Measurements from ENCODE around the gene TBC1D23. TPM values are rescaled to one million over a fixed set of nuclear protein-coding genes. Genes with fewer than 3 reads are reported as not detected.

Gene TBC1D23
- total RNA-seq, 4 donors from 2014 or later, result 15.5 to 42.5 (median 34.5) TPM

DNA sequence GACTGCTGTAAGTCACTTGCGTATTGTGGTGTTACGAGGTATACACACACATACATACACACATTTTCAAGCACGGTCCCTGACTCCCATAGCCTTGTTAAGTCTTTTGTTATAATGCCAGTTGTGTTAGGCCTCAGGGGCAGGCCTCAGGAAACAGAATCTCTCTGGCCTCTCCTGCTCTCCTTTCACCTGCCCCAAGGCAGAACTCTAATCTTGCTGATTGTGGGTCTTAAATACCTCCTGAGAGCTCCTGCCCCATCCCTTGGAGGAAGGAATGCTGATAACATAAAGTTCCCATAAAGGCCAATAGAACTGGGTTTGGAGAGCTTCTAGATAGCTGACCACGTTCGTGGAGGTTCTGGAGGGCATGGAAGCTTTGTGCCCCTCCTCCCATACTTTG lies 69.9 kb downstream of the TBC1D23 start:
- TF ChIP-seq EP300 (IDR thresholded peaks at IDR 0.05; ENCODE audit: low read depth) (no peak), POLR2A (IDR thresholded peaks at IDR 0.05) (no peak), POLR2AphosphoS5 (IDR thresholded peaks at IDR 0.05) (no peak)
- TF ChIP-seq, protein P1, sequence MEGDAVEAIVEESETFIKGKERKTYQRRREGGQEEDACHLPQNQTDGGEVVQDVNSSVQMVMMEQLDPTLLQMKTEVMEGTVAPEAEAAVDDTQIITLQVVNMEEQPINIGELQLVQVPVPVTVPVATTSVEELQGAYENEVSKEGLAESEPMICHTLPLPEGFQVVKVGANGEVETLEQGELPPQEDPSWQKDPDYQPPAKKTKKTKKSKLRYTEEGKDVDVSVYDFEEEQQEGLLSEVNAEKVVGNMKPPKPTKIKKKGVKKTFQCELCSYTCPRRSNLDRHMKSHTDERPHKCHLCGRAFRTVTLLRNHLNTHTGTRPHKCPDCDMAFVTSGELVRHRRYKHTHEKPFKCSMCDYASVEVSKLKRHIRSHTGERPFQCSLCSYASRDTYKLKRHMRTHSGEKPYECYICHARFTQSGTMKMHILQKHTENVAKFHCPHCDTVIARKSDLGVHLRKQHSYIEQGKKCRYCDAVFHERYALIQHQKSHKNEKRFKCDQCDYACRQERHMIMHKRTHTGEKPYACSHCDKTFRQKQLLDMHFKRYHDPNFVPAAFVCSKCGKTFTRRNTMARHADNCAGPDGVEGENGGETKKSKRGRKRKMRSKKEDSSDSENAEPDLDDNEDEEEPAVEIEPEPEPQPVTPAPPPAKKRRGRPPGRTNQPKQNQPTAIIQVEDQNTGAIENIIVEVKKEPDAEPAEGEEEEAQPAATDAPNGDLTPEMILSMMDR (IDR thresholded peaks at IDR 0.05), result no peak
- 91% methylated on average over 5 of the region's 5 CpGs; no CpG with 5 or more reads in 1 of the 2 donors for WGBS, 2 donors (ENCODE audit: low coverage in 1 of 2)
- H3K4me3 ChIP-seq, result no peak overlapping the region
- H3K27me3 ChIP-seq, result no peaks in the 10 kb centered on the region
- H3K9me3 ChIP-seq, result no peaks in the 10 kb centered on the region
- intact Hi-C loops (cut with DNase I; ENCODE audit: low total_unique reads) (no loop called here), in situ Hi-C loops (cut with MboI; ENCODE audit: low pct_ligation_motif_present in 1 of 4, low pct_unique_long_range_greater_than_20kb in 1 of 4, low sequenced_read_pairs in 3 of 4) (no loop called here)
- peaks cover 0 to 12% (median 7%) of the 10 kb centered on the region in 4 donors for H3K4me1 ChIP-seq
- peaks cover 0 to 9% (median 0%) of the 10 kb centered on the region in 4 donors for H3K36me3 ChIP-seq
- no peak overlapping the region for H3K27ac ChIP-seq
- DNase-seq, result no peak

DNA sequence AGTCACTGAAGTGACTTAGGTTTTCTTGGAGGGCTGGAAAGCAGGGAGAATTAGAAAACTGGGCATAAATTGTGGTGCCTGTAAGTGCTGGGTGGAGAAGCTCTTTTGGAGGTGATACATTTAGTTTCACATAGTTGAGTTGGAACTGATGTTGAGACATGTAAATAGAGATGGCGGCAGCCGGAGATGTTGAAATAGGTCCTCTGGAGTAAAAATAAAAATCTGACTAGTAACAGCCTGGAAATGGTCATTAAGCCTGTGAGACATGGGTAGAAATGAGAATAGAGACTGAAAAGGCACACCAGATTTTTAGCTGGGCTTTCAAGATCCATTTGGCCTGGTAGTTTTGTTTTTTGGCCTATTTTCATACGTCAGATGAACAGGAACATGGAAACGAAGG lies 70.9 kb downstream of the TBC1D23 start:
- no peak overlapping the region for H3K27ac ChIP-seq
- WGBS, 2 donors (ENCODE audit: low coverage in 1 of 2), result 92 to 94% methylated on average over 4 of the region's 4 CpGs
- no peaks in the 10 kb centered on the region for H3K27me3 ChIP-seq
- no peak for DNase-seq
- in situ Hi-C loops (cut with MboI; ENCODE audit: low pct_ligation_motif_present in 1 of 4, low pct_unique_long_range_greater_than_20kb in 1 of 4, low sequenced_read_pairs in 3 of 4), result no loop called here
- H3K36me3 ChIP-seq, result peaks cover 0 to 9% (median 0%) of the 10 kb centered on the region in 4 donors
- H3K4me3 ChIP-seq, result no peak overlapping the region
- intact Hi-C loops (cut with DNase I; ENCODE audit: low total_unique reads), result no loop called here
- H3K4me1 ChIP-seq, result peaks cover 0 to 16% (median 8%) of the 10 kb centered on the region in 4 donors
- TF ChIP-seq POLR2A (IDR thresholded peaks at IDR 0.05), result no peak
- TF ChIP-seq EP300 (IDR thresholded peaks at IDR 0.05; ENCODE audit: low read depth), result no peak
- TF ChIP-seq POLR2AphosphoS5 (IDR thresholded peaks at IDR 0.05), result no peak
- TF ChIP-seq, protein P1 (IDR thresholded peaks at IDR 0.05), result no peak
- H3K9me3 ChIP-seq, result no peaks in the 10 kb centered on the region

DNA sequence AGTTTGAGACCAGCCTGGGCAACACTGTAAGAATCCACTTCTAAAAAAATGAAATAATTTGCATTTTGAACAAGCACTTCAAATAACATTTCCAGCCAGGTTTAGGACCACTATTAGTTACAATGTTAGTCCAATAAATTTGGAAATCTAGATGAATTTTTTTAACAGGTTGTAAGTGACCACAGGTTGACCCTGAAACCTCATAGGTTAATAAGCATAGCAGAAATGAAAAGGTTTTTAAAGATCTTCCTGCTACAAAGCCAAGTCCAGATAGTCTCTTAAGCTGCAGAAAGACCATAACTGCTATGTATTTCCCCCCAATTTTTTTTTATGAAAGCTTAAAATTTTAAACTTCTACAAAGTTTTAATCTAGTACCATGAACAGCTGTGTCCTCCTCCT lies 72.3 kb downstream of the TBC1D23 start:
- no peak for TF ChIP-seq POLR2A (IDR thresholded peaks at IDR 0.05)
- TF ChIP-seq, protein P1 (IDR thresholded peaks at IDR 0.05), result no peak
- TF ChIP-seq EP300 (IDR thresholded peaks at IDR 0.05; ENCODE audit: low read depth), result no peak
- no peak for TF ChIP-seq POLR2AphosphoS5 (IDR thresholded peaks at IDR 0.05)
- no peaks in the 10 kb centered on the region for H3K36me3 ChIP-seq
- H3K27ac ChIP-seq, result no peak overlapping the region
- in situ Hi-C loops (cut with MboI; ENCODE audit: low pct_ligation_motif_present in 1 of 4, low pct_unique_long_range_greater_than_20kb in 1 of 4, low sequenced_read_pairs in 3 of 4), result no loop called here
- no peaks in the 10 kb centered on the region for H3K9me3 ChIP-seq
- intact Hi-C loops (cut with DNase I; ENCODE audit: low total_unique reads), result no loop called here
- no peak overlapping the region for H3K4me3 ChIP-seq
- peaks cover 0 to 16% (median 8%) of the 10 kb centered on the region in 4 donors for H3K4me1 ChIP-seq
- DNase-seq, result no peak
- no peaks in the 10 kb centered on the region for H3K27me3 ChIP-seq

DNA sequence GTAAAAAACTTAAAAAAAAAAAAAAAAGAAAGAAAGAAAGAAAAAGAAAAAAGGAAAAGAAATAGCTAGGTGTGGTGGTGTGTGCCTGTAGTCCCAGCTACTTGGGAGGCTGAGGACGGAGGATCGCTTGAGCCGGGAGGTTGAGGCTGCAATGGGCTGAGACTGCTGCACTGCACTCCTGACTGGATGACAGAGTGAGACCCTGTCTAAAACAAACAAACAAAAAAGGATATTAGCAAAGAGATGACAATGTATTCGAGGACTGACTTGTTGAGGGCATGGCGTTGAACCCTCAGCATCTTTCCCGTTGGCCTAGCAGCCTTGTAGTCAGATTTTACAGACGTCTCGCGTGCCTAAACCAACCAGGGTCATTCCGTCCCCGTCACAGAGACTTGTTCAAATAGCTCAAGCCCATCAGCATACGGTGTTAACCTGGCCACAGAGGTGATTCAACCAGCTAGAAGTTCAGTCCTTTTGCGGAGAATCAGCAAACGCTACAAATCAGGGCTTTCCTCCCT lies 73.2 kb downstream of the TBC1D23 start:
- no peak for TF ChIP-seq POLR2A (IDR thresholded peaks at IDR 0.05)
- no peak for TF ChIP-seq EP300 (IDR thresholded peaks at IDR 0.05; ENCODE audit: low read depth)
- no peak for TF ChIP-seq POLR2AphosphoS5 (IDR thresholded peaks at IDR 0.05)
- TF ChIP-seq, protein P1 (IDR thresholded peaks at IDR 0.05), result no peak
- in situ Hi-C loops (cut with MboI; ENCODE audit: low pct_ligation_motif_present in 1 of 4, low pct_unique_long_range_greater_than_20kb in 1 of 4, low sequenced_read_pairs in 3 of 4) (no loop called here), intact Hi-C loops (cut with DNase I; ENCODE audit: low total_unique reads) (no loop called here)
- DNase-seq, result no peak
- 42 to 94% methylated on average over 3 to 14 of the region's 14 CpGs for WGBS, 2 donors (ENCODE audit: low coverage in 1 of 2)
- H3K27ac ChIP-seq, result peak overlapping the region; percentile 79 to 91 (median 86)
- H3K27me3 ChIP-seq, result no peaks in the 10 kb centered on the region
- H3K4me3 ChIP-seq, result peak overlapping the region in 3 of 4 donors; percentile 62 to 92 (median 85)
- no peaks in the 10 kb centered on the region for H3K36me3 ChIP-seq
- peaks cover 0 to 16% (median 8%) of the 10 kb centered on the region in 4 donors for H3K4me1 ChIP-seq
- H3K9me3 ChIP-seq, result no peaks in the 10 kb centered on the region

Measured in transverse colon (tissue), 4 donors.